Measurements from ENCODE around the gene C17orf113.

GRCh38 chr17:42072323-42073187, 22.2 kb upstream of the C17orf113 start:
- TF ChIP-seq CTCF (IDR thresholded peaks at IDR 0.05) (no peak), POLR2AphosphoS5 (IDR thresholded peaks at IDR 0.05; ENCODE audit: low read depth, low read length) (no peak), TCF7L2 (IDR thresholded peaks at IDR 0.05; ENCODE audit: low read depth, low read length) (no peak), REST (IDR thresholded peaks at IDR 0.05; ENCODE audit: insufficient read depth in 1 of 2, low read depth in 2 of 2, low read length in 1 of 2) (no peak), SIN3A (IDR thresholded peaks at IDR 0.05; ENCODE audit: borderline replicate concordance, insufficient read depth, low read depth, low read length) (no peak)

Data from Panc1 (cell line).